ENCODE data around the gene ATL2. TPM values are rescaled to one million over a fixed set of nuclear protein-coding genes. Genes with fewer than 3 reads are reported as not detected.

Gene ATL2
- total and polyA plus RNA-seq, 4 donors = 36.4 to 127 (median 83.4) TPM

GRCh38 chr2:38268001-38268400 lies 109.1 kb downstream of the ATL2 start:
- H3K27ac ChIP-seq (ENCODE audit: low read depth, low read length) = no peak overlapping the region
- no peak overlapping the region for H3K4me3 ChIP-seq (ENCODE audit: low read depth, low read length)
- DNase-seq (ENCODE audit: low read depth in 4 of 6, low spot score in 6 of 6) = no peak
- no peaks in the 10 kb centered on the region for H3K4me1 ChIP-seq (ENCODE audit: control insufficient read depth, insufficient read depth, low read length)
- H3K9me3 ChIP-seq (ENCODE audit: control insufficient read depth, insufficient read depth, low read length) = no peaks in the 10 kb centered on the region
- H3K27me3 ChIP-seq (ENCODE audit: control insufficient read depth, insufficient read depth, low read length) = no peaks in the 10 kb centered on the region
- no peaks in the 10 kb centered on the region for H3K36me3 ChIP-seq (ENCODE audit: control insufficient read depth, insufficient read depth, low read length)
- WGBS (ENCODE audit: insufficient coverage) = 80% methylated on average over 1 of the region's 2 CpGs

- Histone ChIP-seq H3K27me3 (ENCODE audit: control insufficient read depth, insufficient read depth, low read length) (no peaks in the 10 kb centered on the region), H3K27ac (ENCODE audit: low read depth, low read length) (no peak overlapping the region), H3K4me1 (ENCODE audit: control insufficient read depth, insufficient read depth, low read length) (peaks cover 3% of the 10 kb centered on the region), H3K9me3 (ENCODE audit: control insufficient read depth, insufficient read depth, low read length) (no peaks in the 10 kb centered on the region), H3K36me3 (ENCODE audit: control insufficient read depth, insufficient read depth, low read length) (no peaks in the 10 kb centered on the region), H3K4me3 (ENCODE audit: low read depth, low read length) (no peak overlapping the region)
- WGBS (ENCODE audit: insufficient coverage) = 100% methylated on average over 1 of the region's 4 CpGs
- DNase-seq (ENCODE audit: low read depth in 4 of 6, low spot score in 6 of 6) = no peak
These were observed 109.7 kb downstream of the ATL2 start for GRCh38 chr2:38267270-38267925.

DNA sequence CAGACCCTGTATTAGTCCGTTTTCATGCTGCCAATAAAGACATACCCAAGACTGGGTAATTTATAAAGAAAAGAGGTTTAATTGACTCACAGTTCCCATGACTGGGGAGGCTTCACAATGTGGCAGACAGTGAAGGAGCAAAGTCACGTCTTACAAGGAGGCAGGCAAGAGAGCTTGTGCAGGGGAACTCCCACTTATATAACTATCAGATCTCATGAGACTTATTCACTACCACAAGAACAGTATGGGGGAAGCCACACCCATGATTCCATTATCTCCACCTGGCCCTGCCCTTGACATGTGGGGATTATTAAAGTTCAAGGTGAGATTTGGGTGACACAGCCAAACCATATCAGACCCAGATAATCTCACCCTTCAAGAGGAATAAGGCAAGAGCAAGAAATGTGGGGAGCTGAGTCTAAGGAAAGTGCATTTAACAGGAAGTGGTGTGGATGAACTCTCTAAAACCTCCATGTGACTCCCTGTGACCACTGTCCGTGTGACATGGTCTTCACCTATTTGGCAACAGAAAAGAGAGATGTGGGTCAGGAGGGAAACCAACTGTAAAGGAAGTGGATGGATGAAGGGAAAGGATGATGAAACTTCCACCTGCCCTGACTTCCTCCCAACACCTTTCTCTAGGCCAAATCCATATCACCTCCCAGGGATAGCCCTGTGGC lies 110.6 kb downstream of the ATL2 start:
- Histone ChIP-seq H3K4me3 (ENCODE audit: low read depth, low read length) (no peak overlapping the region), H3K36me3 (ENCODE audit: control insufficient read depth, insufficient read depth, low read length) (no peaks in the 10 kb centered on the region), H3K4me1 (ENCODE audit: control insufficient read depth, insufficient read depth, low read length) (peaks cover 6% of the 10 kb centered on the region), H3K27me3 (ENCODE audit: control insufficient read depth, insufficient read depth, low read length) (no peaks in the 10 kb centered on the region), H3K9me3 (ENCODE audit: control insufficient read depth, insufficient read depth, low read length) (no peaks in the 10 kb centered on the region), H3K27ac (ENCODE audit: low read depth, low read length) (no peak overlapping the region)
- no peak for DNase-seq (ENCODE audit: low read depth in 4 of 6, low spot score in 6 of 6)
- no CpG with 5 or more reads among the region's 3 CpGs for WGBS (ENCODE audit: insufficient coverage)

- Histone ChIP-seq H3K27me3 (ENCODE audit: control insufficient read depth, insufficient read depth, low read length) (no peaks in the 10 kb centered on the region), H3K27ac (ENCODE audit: low read depth, low read length) (no peak overlapping the region), H3K36me3 (ENCODE audit: control insufficient read depth, insufficient read depth, low read length) (no peaks in the 10 kb centered on the region), H3K4me3 (ENCODE audit: low read depth, low read length) (no peak overlapping the region), H3K4me1 (ENCODE audit: control insufficient read depth, insufficient read depth, low read length) (peaks cover 6% of the 10 kb centered on the region), H3K9me3 (ENCODE audit: control insufficient read depth, insufficient read depth, low read length) (no peaks in the 10 kb centered on the region)
- no peak for DNase-seq (ENCODE audit: low read depth in 4 of 6, low spot score in 6 of 6)
- WGBS (ENCODE audit: insufficient coverage) = no CpG with 5 or more reads among the region's 3 CpGs
These were observed 111.6 kb downstream of the ATL2 start for GRCh38 chr2:38265461-38265860.

DNA sequence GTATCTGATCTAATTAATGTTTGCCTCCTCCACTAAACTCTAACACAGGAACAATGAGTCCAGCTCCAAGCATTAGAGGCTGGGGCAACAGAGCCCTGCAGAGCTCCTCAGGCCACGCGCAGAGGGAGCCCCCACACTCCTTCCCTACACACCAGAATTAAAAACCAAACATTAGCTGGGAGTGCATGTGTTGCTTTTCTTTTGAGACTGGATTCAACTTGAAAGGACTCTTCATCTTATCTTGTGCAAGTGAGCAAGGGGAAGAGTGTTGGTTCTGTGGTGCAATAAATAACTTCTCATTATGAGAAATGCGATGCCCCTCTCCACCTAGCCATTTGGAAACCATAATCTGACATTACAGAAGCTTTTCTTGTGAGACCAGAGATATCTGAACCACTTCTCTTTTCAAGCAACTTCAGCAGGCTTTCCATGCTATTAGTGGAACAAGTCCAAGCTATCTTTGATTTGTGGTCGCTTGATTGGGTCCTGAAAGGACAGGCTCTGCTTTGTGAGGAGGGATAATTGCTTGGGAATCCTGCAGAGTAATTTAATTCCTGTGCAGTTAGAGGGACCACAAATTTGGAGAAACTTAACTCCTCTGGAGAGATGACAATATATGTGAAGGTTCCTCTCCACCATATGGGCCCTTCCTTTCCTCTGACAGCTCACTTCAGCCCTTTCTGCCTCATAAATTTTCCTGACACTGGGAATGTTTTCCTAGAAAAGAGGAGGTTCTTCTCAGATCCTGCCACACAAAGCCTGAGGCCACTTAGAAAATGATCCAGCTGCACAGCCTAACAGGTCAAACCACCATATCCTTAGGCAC lies 112.5 kb downstream of the ATL2 start:
- Histone ChIP-seq H3K36me3 (ENCODE audit: control insufficient read depth, insufficient read depth, low read length) (no peaks in the 10 kb centered on the region), H3K27me3 (ENCODE audit: control insufficient read depth, insufficient read depth, low read length) (no peaks in the 10 kb centered on the region), H3K4me1 (ENCODE audit: control insufficient read depth, insufficient read depth, low read length) (peaks cover 6% of the 10 kb centered on the region), H3K4me3 (ENCODE audit: low read depth, low read length) (no peak overlapping the region), H3K27ac (ENCODE audit: low read depth, low read length) (no peak overlapping the region), H3K9me3 (ENCODE audit: control insufficient read depth, insufficient read depth, low read length) (no peaks in the 10 kb centered on the region)
- 56% methylated on average over 1 of the region's 4 CpGs for WGBS (ENCODE audit: insufficient coverage)
- DNase-seq (ENCODE audit: low read depth in 4 of 6, low spot score in 6 of 6) = peak in 1 of 6 donors; percentile 22

GRCh38 chr2:38263293-38263692 lies 113.8 kb downstream of the ATL2 start:
- 40% methylated on average over 1 of the region's 6 CpGs for WGBS (ENCODE audit: insufficient coverage)

DNA sequence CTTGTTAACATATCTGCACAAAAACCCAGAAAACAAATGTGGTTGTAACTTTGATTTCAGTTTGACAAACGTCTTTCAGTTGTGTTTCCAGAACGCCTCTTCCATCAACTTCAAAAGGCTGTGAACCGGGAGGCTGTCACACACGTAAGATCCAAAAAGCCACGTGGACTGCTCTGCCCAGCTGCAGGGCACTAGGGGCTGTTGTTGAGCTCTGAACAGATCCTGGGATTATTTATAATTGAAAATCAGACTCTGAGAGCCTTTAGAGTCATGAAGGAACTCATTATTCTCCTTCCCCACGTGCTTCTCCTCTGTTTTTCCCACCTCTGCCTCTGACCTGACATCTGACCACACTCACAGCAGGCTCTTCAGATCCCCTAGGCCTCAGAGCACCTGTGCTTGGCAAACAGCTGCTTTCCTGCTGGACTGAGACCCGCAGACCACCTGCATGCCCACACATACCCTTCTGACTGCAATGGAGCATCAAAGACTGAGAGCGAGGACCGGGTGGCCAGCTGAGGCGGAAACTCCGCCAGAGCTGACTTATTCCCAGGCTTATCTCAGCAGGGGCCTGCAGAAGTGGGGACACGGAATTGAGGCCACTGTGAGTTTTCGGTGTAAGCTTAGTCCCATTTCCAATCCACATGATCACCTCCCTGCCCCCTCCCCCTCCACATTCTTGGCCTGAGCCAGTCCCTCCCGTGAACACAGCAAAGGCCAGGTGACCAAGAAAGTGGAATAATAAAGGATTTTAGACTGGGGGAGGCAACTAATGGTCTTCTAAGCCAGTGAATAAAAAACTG lies 114.8 kb downstream of the ATL2 start:
- Histone ChIP-seq H3K4me3 (ENCODE audit: low read depth, low read length) (no peak overlapping the region), H3K4me1 (ENCODE audit: control insufficient read depth, insufficient read depth, low read length) (peaks cover 6% of the 10 kb centered on the region), H3K36me3 (ENCODE audit: control insufficient read depth, insufficient read depth, low read length) (no peaks in the 10 kb centered on the region), H3K27me3 (ENCODE audit: control insufficient read depth, insufficient read depth, low read length) (no peaks in the 10 kb centered on the region), H3K9me3 (ENCODE audit: control insufficient read depth, insufficient read depth, low read length) (no peaks in the 10 kb centered on the region), H3K27ac (ENCODE audit: low read depth, low read length) (no peak overlapping the region)
- DNase-seq (ENCODE audit: low read depth in 4 of 6, low spot score in 6 of 6) = peak in 1 of 6 donors; percentile 19
- 55% methylated on average over 3 of the region's 14 CpGs for WGBS (ENCODE audit: insufficient coverage)

More at GRCh38 chr2:38263293-38263692, 113.8 kb downstream of the ATL2 start:
- Histone ChIP-seq H3K4me3 (ENCODE audit: low read depth, low read length) (no peak overlapping the region), H3K27ac (ENCODE audit: low read depth, low read length) (no peak overlapping the region), H3K27me3 (ENCODE audit: control insufficient read depth, insufficient read depth, low read length) (no peaks in the 10 kb centered on the region), H3K4me1 (ENCODE audit: control insufficient read depth, insufficient read depth, low read length) (peaks cover 6% of the 10 kb centered on the region), H3K36me3 (ENCODE audit: control insufficient read depth, insufficient read depth, low read length) (no peaks in the 10 kb centered on the region), H3K9me3 (ENCODE audit: control insufficient read depth, insufficient read depth, low read length) (no peaks in the 10 kb centered on the region)
- no peak for DNase-seq (ENCODE audit: low read depth in 4 of 6, low spot score in 6 of 6)

- Histone ChIP-seq H3K27ac (ENCODE audit: low read depth, low read length) (no peak overlapping the region), H3K36me3 (ENCODE audit: control insufficient read depth, insufficient read depth, low read length) (no peaks in the 10 kb centered on the region), H3K27me3 (ENCODE audit: control insufficient read depth, insufficient read depth, low read length) (no peaks in the 10 kb centered on the region), H3K4me1 (ENCODE audit: control insufficient read depth, insufficient read depth, low read length) (peaks cover 6% of the 10 kb centered on the region), H3K9me3 (ENCODE audit: control insufficient read depth, insufficient read depth, low read length) (no peaks in the 10 kb centered on the region), H3K4me3 (ENCODE audit: low read depth, low read length) (no peak overlapping the region)
- no peak for DNase-seq (ENCODE audit: low read depth in 4 of 6, low spot score in 6 of 6)
- 83% methylated on average over 10 of the region's 10 CpGs for WGBS (ENCODE audit: insufficient coverage)
These were observed 115.5 kb downstream of the ATL2 start for GRCh38 chr2:38261569-38262068.

- Histone ChIP-seq H3K27ac (ENCODE audit: low read depth, low read length) (no peak overlapping the region), H3K9me3 (ENCODE audit: control insufficient read depth, insufficient read depth, low read length) (no peaks in the 10 kb centered on the region), H3K4me3 (ENCODE audit: low read depth, low read length) (no peak overlapping the region), H3K27me3 (ENCODE audit: control insufficient read depth, insufficient read depth, low read length) (no peaks in the 10 kb centered on the region), H3K36me3 (ENCODE audit: control insufficient read depth, insufficient read depth, low read length) (no peaks in the 10 kb centered on the region), H3K4me1 (ENCODE audit: control insufficient read depth, insufficient read depth, low read length) (peaks cover 6% of the 10 kb centered on the region)
- DNase-seq (ENCODE audit: low read depth in 4 of 6, low spot score in 6 of 6) = no peak
- WGBS (ENCODE audit: insufficient coverage) = 77% methylated on average over 2 of the region's 2 CpGs
These were observed 116.1 kb downstream of the ATL2 start for GRCh38 chr2:38260972-38261371.
